ENCODE measurements around the gene ZDHHC13.

DNA sequence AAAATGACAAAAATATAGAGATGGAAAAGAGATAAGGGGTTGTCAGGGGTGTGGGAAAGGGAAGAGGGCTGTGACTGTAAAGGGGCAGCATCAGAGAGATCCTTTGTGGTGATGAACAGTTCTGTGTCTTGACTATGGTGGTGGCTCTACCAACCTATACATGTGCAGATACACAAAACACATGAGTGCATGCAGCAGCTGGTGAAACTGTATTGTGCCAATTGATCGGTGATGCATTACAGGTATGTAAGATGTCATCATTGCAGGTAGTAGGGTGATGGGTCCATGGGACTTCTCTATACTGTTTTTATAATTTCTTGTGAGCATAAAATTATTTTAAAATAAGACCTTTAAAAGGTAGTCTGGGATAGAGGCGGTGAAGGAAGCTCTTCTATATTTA lies 24.1 kb upstream of the ZDHHC13 start:
- TF ChIP-seq, protein P1, sequence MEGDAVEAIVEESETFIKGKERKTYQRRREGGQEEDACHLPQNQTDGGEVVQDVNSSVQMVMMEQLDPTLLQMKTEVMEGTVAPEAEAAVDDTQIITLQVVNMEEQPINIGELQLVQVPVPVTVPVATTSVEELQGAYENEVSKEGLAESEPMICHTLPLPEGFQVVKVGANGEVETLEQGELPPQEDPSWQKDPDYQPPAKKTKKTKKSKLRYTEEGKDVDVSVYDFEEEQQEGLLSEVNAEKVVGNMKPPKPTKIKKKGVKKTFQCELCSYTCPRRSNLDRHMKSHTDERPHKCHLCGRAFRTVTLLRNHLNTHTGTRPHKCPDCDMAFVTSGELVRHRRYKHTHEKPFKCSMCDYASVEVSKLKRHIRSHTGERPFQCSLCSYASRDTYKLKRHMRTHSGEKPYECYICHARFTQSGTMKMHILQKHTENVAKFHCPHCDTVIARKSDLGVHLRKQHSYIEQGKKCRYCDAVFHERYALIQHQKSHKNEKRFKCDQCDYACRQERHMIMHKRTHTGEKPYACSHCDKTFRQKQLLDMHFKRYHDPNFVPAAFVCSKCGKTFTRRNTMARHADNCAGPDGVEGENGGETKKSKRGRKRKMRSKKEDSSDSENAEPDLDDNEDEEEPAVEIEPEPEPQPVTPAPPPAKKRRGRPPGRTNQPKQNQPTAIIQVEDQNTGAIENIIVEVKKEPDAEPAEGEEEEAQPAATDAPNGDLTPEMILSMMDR (IDR thresholded peaks at IDR 0.05): no peak
- TF ChIP-seq EZH2 (IDR thresholded peaks at IDR 0.05; ENCODE audit: borderline replicate concordance, insufficient read depth, low read depth, low read length, poor library complexity, severe bottlenecking): no peak
